HCT116 (cell line): ENCODE data around the gene SPATA6. TPM values are rescaled to one million over a fixed set of nuclear protein-coding genes. Genes with fewer than 3 reads are reported as not detected.

Source experiments
- ATAC-seq: fragments of 200-7000 bp; cut with Tn5 transposase; 2 replicates; pipeline ENCODE4 v1.9.1; 2020; ENCODE audit warnings: mild to moderate bottlenecking, moderate library complexity
- BruUV-seq: library from RNA; stranded (reverse); fragments of 400-500 nt; replicated peaks from 2 replicates; lab custom pipeline; 2021; lab: Mats Ljungman, UMichigan
- CTCF ChIA-PET: fragments of 300-600 bp; sonication (Branson Sonifier 250); formaldehyde crosslinking; loops from one replicate; lab custom pipeline; 2021; ENCODE audit warnings: antibody characterized with exemption; lab: Charles Lee
- POLR2A ChIA-PET: fragments of 300-600, 350-600 bp; sonication (Branson Sonifier 250); formaldehyde crosslinking; loops from one replicate; lab custom pipeline; 2021; ENCODE audit warnings: antibody characterized with exemption; lab: Charles Lee
- RAD21 ChIA-PET, 2 experiments: fragments of 300-600 bp; sonication (Branson Sonifier 250); formaldehyde crosslinking; loops; one replicate each; lab custom pipeline; 2023; ENCODE audit warnings: low total read pairs in 2 of 2; ENCODE audit not compliant: uncharacterized antibody in 2 of 2, unreplicated experiment in 2 of 2, low non-redundant PET in 1 of 2; lab: Charles Lee
- DNase-seq: peaks from one replicate; pipeline ENCODE4 v3.0.0-alpha.2; 2010; ENCODE audit warnings: low read depth, low spot score
- H2AFZ ChIP-seq: fragments of 200-600 bp; shearing (Covaris generic), sonication (generic); 2 replicates; pipeline ENCODE4 v1.6.1; 2017; ENCODE audit warnings: low read depth, mixed run types, mixed read lengths, antibody characterized with exemption, low read length; ENCODE audit not compliant: poor library complexity, severe bottlenecking
- H3K27ac ChIP-seq: 2 replicates; pipeline ENCODE4 v1.5.1; 2012; ENCODE audit warnings: low read depth, low read length
- H3K27me3 ChIP-seq: fragments of 200-600 bp; sonication (generic); 2 replicates; pipeline ENCODE4 v1.6.1; 2016; ENCODE audit warnings: mixed run types, low read length, mixed read lengths; ENCODE audit not compliant: insufficient read depth
- H3K36me3 ChIP-seq, 2 experiments: fragments of 200-500 bp in 1 of 2; fragments of 200-600 bp in 1 of 2; sonication (Bioruptor generic) in 1 of 2; sonication (generic) in 1 of 2; 2 replicates each; pipeline versions ENCODE4 v1.5.1 to v1.6.1; 2014 to 2016; ENCODE audit warnings: low read length in 2 of 2, inconsistent platforms in 1 of 2, mixed read lengths in 1 of 2, mixed run types in 1 of 2; ENCODE audit not compliant: insufficient read depth in 2 of 2, control insufficient read depth in 1 of 2
- H3K4me1 ChIP-seq, 2 experiments: fragments of 200-600 bp in 1 of 2; sonication (generic) in 1 of 2; 2 replicates each; pipeline versions ENCODE4 v1.5.1 to v1.6.1; 2012 to 2017; ENCODE audit warnings: low read length in 2 of 2, inconsistent platforms in 1 of 2, mild to moderate bottlenecking in 1 of 2, mixed read lengths in 1 of 2, mixed run types in 1 of 2, moderate library complexity in 1 of 2; ENCODE audit not compliant: insufficient read depth in 2 of 2, control insufficient read depth in 1 of 2
- H3K4me2 ChIP-seq: fragments of 200-600 bp; sonication (generic); 2 replicates; pipeline ENCODE4 v1.6.1; 2017; ENCODE audit warnings: mixed run types, low read length, mixed read lengths
- H3K4me3 ChIP-seq, 2 experiments: fragments of 200-600 bp in 1 of 2; sonication (generic) in 1 of 2; replicated peaks in 1 of 2; 2 replicates each; pipeline ENCODE4 v1.5.1; 2011 to 2016; ENCODE audit warnings: low read length in 2 of 2, control low read depth in 1 of 2, low read depth in 1 of 2, mild to moderate bottlenecking in 1 of 2, mixed read lengths in 1 of 2, mixed run types in 1 of 2
- H3K79me2 ChIP-seq: fragments of 200-600 bp; sonication (generic); 2 replicates; pipeline ENCODE4 v1.6.1; 2017; ENCODE audit warnings: mild to moderate bottlenecking, mixed run types, low read length, moderate library complexity, mixed read lengths; ENCODE audit not compliant: insufficient read depth
- H3K9ac ChIP-seq: fragments of 200-600 bp; sonication (generic); 2 replicates; pipeline ENCODE4 v1.6.1; 2016; ENCODE audit warnings: low read length, mixed read lengths
- H3K9me2 ChIP-seq: fragments of 200-600 bp; sonication (generic), shearing (Covaris generic); 2 replicates; pipeline ENCODE4 v1.6.1; 2017; ENCODE audit warnings: mixed run types, mild to moderate bottlenecking, moderate library complexity; ENCODE audit not compliant: insufficient read depth
- H3K9me3 ChIP-seq, 2 experiments: fragments of 200-500 bp in 1 of 2; fragments of 200-600 bp in 1 of 2; sonication (Bioruptor generic) in 1 of 2; sonication (generic) in 1 of 2; 2 replicates each; pipeline ENCODE4 v1.6.1; 2014 to 2017; ENCODE audit warnings: low read length in 2 of 2, mixed read lengths in 2 of 2, inconsistent platforms in 1 of 2, low read depth in 1 of 2, mild to moderate bottlenecking in 1 of 2, mixed run types in 1 of 2, moderate library complexity in 1 of 2; ENCODE audit not compliant: control insufficient read depth in 1 of 2, insufficient read depth in 1 of 2
- H4K20me1 ChIP-seq: fragments of 200-600 bp; sonication (generic), shearing (Covaris generic); 2 replicates; pipeline ENCODE4 v1.6.1; 2017; ENCODE audit warnings: mixed run types, mild to moderate bottlenecking, moderate library complexity; ENCODE audit not compliant: insufficient read depth
- CBX3 ChIP-seq: IDR thresholded peaks from 2 replicates; pipeline ENCODE4 v1.6.1; 2012; ENCODE audit warnings: low read depth
- ELF1 ChIP-seq: IDR thresholded peaks from 2 replicates; pipeline ENCODE4 v1.6.1; 2012; ENCODE audit warnings: low read depth, borderline replicate concordance
- EZH2 ChIP-seq: fragments of 200-600 bp; sonication (generic); IDR thresholded peaks from 2 replicates; pipeline ENCODE4 v1.6.1; 2017; ENCODE audit warnings: antibody characterized with exemption, mixed run types
- EZH2phosphoT487 ChIP-seq: fragments of 200-600 bp; IDR thresholded peaks from 2 replicates; pipeline ENCODE4 v1.6.1; 2018; ENCODE audit warnings: antibody characterized with exemption, borderline replicate concordance
- FOSL1 ChIP-seq: IDR thresholded peaks from 2 replicates; pipeline ENCODE4 v1.6.1; 2012; ENCODE audit warnings: low read depth
- JUND ChIP-seq: IDR thresholded peaks from 2 replicates; pipeline ENCODE4 v1.6.1; 2012
- MAX ChIP-seq: IDR thresholded peaks from 2 replicates; pipeline ENCODE4 v1.6.1; 2012
- POLR2A ChIP-seq: IDR thresholded peaks from 2 replicates; pipeline ENCODE4 v1.7.0; 2011; ENCODE audit warnings: borderline replicate concordance; ENCODE audit not compliant: insufficient read depth, insufficient read length; ENCODE audit errors: extremely low read depth
- POLR2AphosphoS5 ChIP-seq: IDR thresholded peaks from 2 replicates; pipeline ENCODE4 v1.6.1; 2011; ENCODE audit warnings: mild to moderate bottlenecking, low read depth, low read length, moderate library complexity
- SIN3A ChIP-seq: IDR thresholded peaks from 2 replicates; pipeline ENCODE4 v1.6.1; 2012; ENCODE audit warnings: low read depth
- SP1 ChIP-seq: IDR thresholded peaks from 2 replicates; pipeline ENCODE4 v1.6.1; 2012; ENCODE audit warnings: low read depth
- SRF ChIP-seq: IDR thresholded peaks from 2 replicates; pipeline ENCODE4 v1.6.1; 2012; ENCODE audit warnings: low read depth
- TCF7L2 ChIP-seq: IDR thresholded peaks from 2 replicates; pipeline ENCODE4 v1.7.0; 2011; ENCODE audit warnings: borderline replicate concordance, inconsistent platforms; ENCODE audit not compliant: insufficient read depth, insufficient read length; ENCODE audit errors: extremely low read depth
- YY1 ChIP-seq: IDR thresholded peaks from 2 replicates; pipeline ENCODE4 v1.6.1; 2011; ENCODE audit warnings: low read length, low read depth, moderate library complexity, mild to moderate bottlenecking; ENCODE audit not compliant: insufficient replicate concordance; ENCODE audit errors: extremely low read depth
- ZNF274 ChIP-seq: fragments of 200-500 bp; sonication (Bioruptor generic); IDR thresholded peaks from 2 replicates; pipeline ENCODE4 v1.6.1; 2014; ENCODE audit warnings: mild to moderate bottlenecking, low read depth, low read length, inconsistent platforms
- intact Hi-C: fragments of 100-400 bp; cut with micrococcal nuclease; formaldehyde crosslinking; loops from 2 replicates; pipeline ENCODE4 v1.10.0; 2022
- total RNA-seq: library from RNA; stranded (reverse); gene quantifications from one replicate; pipeline ENCODE4 v1.2.1, GENCODE V29; 2021; ENCODE audit not compliant: unreplicated experiment
- TF ChIP-seq, protein P1 (sequence below): IDR thresholded peaks from 2 replicates; pipeline ENCODE4 v1.6.1; 2012; ENCODE audit warnings: low read depth
- TF ChIP-seq, protein P2 (sequence below): IDR thresholded peaks from 2 replicates; pipeline ENCODE4 v1.6.1; 2011; ENCODE audit warnings: mild to moderate bottlenecking, low read length, moderate library complexity; ENCODE audit not compliant: insufficient replicate concordance; ENCODE audit errors: extremely low read depth
- TF ChIP-seq, protein P3 (sequence below): IDR thresholded peaks from 2 replicates; pipeline ENCODE4 v1.6.1; 2012
- TF ChIP-seq, protein P4 (sequence below), 3 experiments: fragments of 200-600 bp in 1 of 3; sonication (generic) in 1 of 3; IDR thresholded peaks in 2 of 3; conservative IDR thresholded peaks in 1 of 3; 2 replicates each; pipeline ENCODE4 v1.5.1; 2012 to 2017; ENCODE audit warnings: low read depth in 2 of 3, low read length in 2 of 3, antibody characterized with exemption in 1 of 3, borderline replicate concordance in 1 of 3, control low read depth in 1 of 3, mild to moderate bottlenecking in 1 of 3, mixed read lengths in 1 of 3, mixed run types in 1 of 3, moderate library complexity in 1 of 3; ENCODE audit not compliant: insufficient read depth in 1 of 3

The SPATA6 gene
- total RNA-seq, 1 experiment from 2014 or later = 8.6 TPM

GRCh38 chr1:48291421-48291820, 180.6 kb downstream of the SPATA6 start:
- Histone ChIP-seq H3K4me3 (no peak overlapping the region), H3K36me3 (no peaks in the 10 kb centered on the region), H3K4me1 (no peaks in the 10 kb centered on the region), H3K79me2 (no peaks in the 10 kb centered on the region), H3K27ac (no peak overlapping the region), H4K20me1 (no peaks in the 10 kb centered on the region), H3K9me2 (no peaks in the 10 kb centered on the region), H3K9ac (no peak overlapping the region), H3K4me2 (no peak overlapping the region), H2AFZ (no peak overlapping the region), H3K9me3 (no peaks in the 10 kb centered on the region), H3K27me3 (no peaks in the 10 kb centered on the region)
- ChIA-PET POLR2A (no interaction called here), RAD21 (no interaction called here), CTCF (no interaction called here)
- intact Hi-C loops = no loop called here
- no peak for TF ChIP-seq YY1
- no peak for TF ChIP-seq CBX3
- TF ChIP-seq, protein P1, sequence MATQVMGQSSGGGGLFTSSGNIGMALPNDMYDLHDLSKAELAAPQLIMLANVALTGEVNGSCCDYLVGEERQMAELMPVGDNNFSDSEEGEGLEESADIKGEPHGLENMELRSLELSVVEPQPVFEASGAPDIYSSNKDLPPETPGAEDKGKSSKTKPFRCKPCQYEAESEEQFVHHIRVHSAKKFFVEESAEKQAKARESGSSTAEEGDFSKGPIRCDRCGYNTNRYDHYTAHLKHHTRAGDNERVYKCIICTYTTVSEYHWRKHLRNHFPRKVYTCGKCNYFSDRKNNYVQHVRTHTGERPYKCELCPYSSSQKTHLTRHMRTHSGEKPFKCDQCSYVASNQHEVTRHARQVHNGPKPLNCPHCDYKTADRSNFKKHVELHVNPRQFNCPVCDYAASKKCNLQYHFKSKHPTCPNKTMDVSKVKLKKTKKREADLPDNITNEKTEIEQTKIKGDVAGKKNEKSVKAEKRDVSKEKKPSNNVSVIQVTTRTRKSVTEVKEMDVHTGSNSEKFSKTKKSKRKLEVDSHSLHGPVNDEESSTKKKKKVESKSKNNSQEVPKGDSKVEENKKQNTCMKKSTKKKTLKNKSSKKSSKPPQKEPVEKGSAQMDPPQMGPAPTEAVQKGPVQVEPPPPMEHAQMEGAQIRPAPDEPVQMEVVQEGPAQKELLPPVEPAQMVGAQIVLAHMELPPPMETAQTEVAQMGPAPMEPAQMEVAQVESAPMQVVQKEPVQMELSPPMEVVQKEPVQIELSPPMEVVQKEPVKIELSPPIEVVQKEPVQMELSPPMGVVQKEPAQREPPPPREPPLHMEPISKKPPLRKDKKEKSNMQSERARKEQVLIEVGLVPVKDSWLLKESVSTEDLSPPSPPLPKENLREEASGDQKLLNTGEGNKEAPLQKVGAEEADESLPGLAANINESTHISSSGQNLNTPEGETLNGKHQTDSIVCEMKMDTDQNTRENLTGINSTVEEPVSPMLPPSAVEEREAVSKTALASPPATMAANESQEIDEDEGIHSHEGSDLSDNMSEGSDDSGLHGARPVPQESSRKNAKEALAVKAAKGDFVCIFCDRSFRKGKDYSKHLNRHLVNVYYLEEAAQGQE = no peak
- TF ChIP-seq JUND = no peak
- TF ChIP-seq, protein P2, sequence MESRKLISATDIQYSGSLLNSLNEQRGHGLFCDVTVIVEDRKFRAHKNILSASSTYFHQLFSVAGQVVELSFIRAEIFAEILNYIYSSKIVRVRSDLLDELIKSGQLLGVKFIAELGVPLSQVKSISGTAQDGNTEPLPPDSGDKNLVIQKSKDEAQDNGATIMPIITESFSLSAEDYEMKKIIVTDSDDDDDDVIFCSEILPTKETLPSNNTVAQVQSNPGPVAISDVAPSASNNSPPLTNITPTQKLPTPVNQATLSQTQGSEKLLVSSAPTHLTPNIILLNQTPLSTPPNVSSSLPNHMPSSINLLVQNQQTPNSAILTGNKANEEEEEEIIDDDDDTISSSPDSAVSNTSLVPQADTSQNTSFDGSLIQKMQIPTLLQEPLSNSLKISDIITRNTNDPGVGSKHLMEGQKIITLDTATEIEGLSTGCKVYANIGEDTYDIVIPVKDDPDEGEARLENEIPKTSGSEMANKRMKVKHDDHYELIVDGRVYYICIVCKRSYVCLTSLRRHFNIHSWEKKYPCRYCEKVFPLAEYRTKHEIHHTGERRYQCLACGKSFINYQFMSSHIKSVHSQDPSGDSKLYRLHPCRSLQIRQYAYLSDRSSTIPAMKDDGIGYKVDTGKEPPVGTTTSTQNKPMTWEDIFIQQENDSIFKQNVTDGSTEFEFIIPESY = no peak
- TF ChIP-seq POLR2AphosphoS5 = no peak
- TF ChIP-seq SP1 = no peak
- TF ChIP-seq TCF7L2 = no peak
- TF ChIP-seq, protein P3, sequence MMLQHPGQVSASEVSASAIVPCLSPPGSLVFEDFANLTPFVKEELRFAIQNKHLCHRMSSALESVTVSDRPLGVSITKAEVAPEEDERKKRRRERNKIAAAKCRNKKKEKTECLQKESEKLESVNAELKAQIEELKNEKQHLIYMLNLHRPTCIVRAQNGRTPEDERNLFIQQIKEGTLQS = no peak
- TF ChIP-seq ELF1 = no peak
- no peak for TF ChIP-seq MAX
- TF ChIP-seq POLR2A = no peak
- TF ChIP-seq SIN3A = no peak
- no peak for TF ChIP-seq FOSL1
- TF ChIP-seq, protein P4, sequence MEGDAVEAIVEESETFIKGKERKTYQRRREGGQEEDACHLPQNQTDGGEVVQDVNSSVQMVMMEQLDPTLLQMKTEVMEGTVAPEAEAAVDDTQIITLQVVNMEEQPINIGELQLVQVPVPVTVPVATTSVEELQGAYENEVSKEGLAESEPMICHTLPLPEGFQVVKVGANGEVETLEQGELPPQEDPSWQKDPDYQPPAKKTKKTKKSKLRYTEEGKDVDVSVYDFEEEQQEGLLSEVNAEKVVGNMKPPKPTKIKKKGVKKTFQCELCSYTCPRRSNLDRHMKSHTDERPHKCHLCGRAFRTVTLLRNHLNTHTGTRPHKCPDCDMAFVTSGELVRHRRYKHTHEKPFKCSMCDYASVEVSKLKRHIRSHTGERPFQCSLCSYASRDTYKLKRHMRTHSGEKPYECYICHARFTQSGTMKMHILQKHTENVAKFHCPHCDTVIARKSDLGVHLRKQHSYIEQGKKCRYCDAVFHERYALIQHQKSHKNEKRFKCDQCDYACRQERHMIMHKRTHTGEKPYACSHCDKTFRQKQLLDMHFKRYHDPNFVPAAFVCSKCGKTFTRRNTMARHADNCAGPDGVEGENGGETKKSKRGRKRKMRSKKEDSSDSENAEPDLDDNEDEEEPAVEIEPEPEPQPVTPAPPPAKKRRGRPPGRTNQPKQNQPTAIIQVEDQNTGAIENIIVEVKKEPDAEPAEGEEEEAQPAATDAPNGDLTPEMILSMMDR (IDR thresholded peaks at IDR 0.05 in 2 of 3, conservative IDR thresholded peaks at IDR 0.05 in 1 of 3; ENCODE audit: borderline replicate concordance in 1 of 3, insufficient read depth in 1 of 3, low read depth in 2 of 3, low read length in 2 of 3) = no peak
- no peak for TF ChIP-seq EZH2
- no peak for TF ChIP-seq SRF
- TF ChIP-seq EZH2phosphoT487 = no peak
- TF ChIP-seq ZNF274 = no peak
- no peak for DNase-seq
- no TSS peak for BruUV-seq
- no peak for ATAC-seq
